Erythroblast (primary cell): Measurements from ENCODE around the gene RALGPS2.

Experiments used
- DNase-seq, 2 experiments: peaks; one replicate each; lab custom pipeline; 2025; lab: John Stamatoyannopoulos, UW
- GATA1 ChIP-seq: IDR thresholded peaks from 2 replicates; pipeline ENCODE4 v1.6.1; 2011; ENCODE audit warnings: low read depth, mild to moderate bottlenecking, control low read depth, low read length, moderate library complexity
- POLR2A ChIP-seq: IDR thresholded peaks from 2 replicates; pipeline ENCODE4 v1.6.1; 2011; ENCODE audit warnings: mild to moderate bottlenecking, low read length

Gene RALGPS2

DNA sequence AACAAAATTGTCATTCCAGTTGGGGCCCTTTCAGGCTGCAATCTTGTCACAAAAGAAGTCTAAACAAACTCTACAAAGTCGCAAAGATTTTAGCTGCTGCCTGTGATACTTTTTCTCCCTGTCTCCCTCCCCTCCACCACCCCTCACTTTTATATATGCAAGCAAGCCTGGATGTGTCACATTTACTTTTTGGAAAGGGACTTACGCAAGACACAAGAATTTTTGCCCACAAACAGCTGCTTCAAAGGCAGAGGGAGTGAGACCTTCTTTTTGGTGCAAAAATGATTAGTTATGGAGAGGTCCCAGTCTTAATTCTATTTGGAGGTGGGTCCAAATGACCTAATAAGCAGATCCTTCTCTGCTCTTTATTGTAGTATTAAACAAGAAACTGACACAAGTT, 22.9 kb upstream of the RALGPS2 start:
- no peak for DNase-seq
- no peak for TF ChIP-seq GATA1
- TF ChIP-seq POLR2A = no peak

DNA sequence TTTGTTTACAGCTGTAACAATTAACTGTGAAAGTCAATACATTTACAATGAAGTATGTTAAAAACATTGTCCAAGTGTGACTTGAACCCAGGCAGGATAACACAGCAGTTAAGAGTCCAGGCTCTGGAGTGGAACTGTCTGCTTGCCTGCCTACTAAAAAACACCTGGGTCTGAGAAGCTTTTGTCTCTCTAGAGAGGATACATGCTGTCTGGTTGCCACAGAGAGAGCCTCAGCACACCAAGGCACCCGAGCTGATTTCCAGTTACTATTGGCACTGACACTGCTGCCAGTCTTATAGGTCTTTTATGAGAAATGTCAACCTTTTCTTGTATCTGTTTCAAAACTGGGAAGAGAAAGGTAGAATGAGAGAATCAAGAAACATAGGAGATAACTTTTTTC, 20.2 kb upstream of the RALGPS2 start:
- TF ChIP-seq GATA1 (no peak), POLR2A (no peak)
- no peak for DNase-seq

- no peak for TF ChIP-seq GATA1
- no peak for TF ChIP-seq POLR2A
- no peak for DNase-seq
Measured at GRCh38 chr1:178706432-178706831, 18.6 kb upstream of the RALGPS2 start.

DNA sequence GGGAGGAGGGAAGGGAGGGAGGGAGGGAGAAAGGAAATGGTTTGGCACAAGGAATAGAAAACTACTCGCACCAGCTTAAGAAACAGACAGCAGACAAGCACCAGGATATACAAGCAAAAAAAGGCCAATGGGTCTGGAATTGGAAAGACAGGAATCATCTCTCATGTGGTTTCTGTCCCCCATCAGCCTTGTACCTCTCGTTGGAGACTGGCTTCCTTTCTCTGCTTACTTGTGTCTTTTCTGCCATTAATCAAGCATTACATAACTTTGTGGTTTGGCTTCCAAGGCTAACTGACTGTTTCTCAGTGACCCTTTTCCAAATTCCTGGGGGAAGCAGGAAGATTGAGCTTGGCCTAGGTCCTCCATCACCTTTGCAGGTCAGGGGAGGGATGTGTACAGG, 11.8 kb upstream of the RALGPS2 start:
- TF ChIP-seq POLR2A = no peak
- TF ChIP-seq GATA1 = no peak
- DNase-seq = no peak

DNA sequence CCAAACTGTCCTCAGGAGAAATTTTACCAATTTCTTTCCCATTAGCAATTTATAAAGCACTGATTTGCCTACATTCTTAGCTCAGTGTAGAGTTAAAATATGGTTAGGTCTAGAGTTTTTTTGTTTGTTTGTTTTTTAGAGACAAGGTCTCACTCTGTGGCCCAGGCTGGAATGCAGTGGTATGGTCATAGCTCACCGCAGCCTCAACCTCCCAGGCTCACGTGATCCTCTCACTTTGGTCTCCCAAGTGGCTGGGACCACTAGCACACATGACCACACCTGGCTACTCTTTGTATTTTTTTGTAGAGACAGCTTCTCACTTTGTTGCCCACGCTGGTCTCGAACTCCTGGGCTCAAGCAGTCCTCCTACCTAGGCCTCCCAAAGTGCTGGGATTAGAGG, 10.6 kb upstream of the RALGPS2 start:
- DNase-seq = no peak
- no peak for TF ChIP-seq POLR2A
- TF ChIP-seq GATA1 = no peak

GRCh38 chr1:178716111-178716510, 8.9 kb upstream of the RALGPS2 start:
- no peak for DNase-seq
- TF ChIP-seq GATA1 (no peak), POLR2A (no peak)

- TF ChIP-seq GATA1 = no peak
- no peak for TF ChIP-seq POLR2A
Measured at GRCh38 chr1:178718520-178718919, 6.5 kb upstream of the RALGPS2 start.

DNA sequence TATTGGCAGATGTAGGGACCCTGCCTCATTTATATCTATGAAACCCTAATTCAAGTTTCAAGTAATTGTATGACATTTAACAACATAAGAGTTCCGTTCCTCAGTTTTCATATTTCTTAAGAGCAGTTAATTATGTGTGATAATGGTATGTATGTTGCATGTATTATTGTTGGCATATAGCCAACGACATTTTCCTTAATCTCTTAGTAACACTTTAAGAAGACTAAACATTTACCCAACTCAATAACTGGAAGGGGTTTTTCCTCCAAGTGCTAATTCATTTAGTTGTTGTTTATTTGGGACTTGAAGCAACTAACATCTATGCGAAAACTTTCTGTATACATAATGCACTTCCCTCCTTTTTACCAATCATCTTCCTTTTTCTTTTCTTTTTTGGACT, 1.5 kb upstream of the RALGPS2 start:
- DNase-seq = peak; percentile 4 to 10
- TF ChIP-seq GATA1 = no peak
- TF ChIP-seq POLR2A = no peak

More at GRCh38 chr1:178718520-178718919, 6.5 kb upstream of the RALGPS2 start:
- no peak for DNase-seq

DNA sequence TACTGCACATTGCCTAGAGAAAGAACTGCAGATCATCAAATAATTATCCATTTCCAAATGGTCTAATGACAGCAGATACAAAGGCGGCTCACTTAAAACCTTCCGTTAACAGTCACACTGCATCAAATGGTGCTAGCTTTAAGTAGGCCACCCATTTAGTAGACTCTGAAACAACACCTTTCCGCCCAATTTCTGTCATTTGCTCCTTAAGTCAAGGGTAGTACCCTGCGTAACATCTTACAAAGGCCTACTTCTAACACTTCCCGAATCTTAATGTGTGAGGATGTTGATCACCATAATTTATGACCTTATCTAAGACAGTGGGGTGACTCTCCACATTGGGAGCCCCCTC, 692 bp upstream of the RALGPS2 start:
- DNase-seq = peak; percentile 40 to 45
- TF ChIP-seq POLR2A (no peak), GATA1 (no peak)

DNA sequence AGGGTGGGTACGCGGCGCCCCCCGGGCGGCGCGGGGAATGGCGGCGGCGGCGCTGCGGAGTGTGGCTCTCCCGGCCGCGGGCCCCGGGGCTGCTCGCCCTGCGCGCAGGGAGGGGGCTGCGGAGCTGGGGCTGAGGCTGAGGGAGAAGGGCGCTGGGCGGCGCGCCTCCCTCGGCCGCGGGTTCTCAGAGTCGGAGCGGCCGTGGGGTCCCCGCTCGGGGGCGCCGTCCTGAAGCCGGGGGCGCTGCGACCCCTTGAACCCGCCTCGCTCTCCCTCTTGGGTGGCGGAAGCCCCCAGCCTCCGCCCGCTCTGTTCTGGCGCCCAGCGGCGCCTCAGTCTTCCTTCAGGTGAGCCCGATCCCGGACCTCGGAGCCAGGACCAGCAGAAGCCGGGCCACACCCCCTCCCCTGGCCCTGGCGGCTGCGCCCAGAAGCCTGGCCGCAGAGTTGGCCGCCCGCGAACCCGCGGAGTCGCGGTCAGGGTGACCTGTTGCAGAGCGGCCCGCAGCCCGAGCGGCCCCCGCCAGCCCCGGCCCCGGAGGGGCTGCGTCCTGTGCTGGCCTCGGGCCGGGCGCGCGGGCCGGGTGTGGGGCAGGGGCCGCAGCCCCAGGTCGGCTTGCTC, 532 bp downstream of the RALGPS2 start:
- TF ChIP-seq POLR2A = no peak
- TF ChIP-seq GATA1 = no peak
- DNase-seq = peak; percentile 62 to 72

DNA sequence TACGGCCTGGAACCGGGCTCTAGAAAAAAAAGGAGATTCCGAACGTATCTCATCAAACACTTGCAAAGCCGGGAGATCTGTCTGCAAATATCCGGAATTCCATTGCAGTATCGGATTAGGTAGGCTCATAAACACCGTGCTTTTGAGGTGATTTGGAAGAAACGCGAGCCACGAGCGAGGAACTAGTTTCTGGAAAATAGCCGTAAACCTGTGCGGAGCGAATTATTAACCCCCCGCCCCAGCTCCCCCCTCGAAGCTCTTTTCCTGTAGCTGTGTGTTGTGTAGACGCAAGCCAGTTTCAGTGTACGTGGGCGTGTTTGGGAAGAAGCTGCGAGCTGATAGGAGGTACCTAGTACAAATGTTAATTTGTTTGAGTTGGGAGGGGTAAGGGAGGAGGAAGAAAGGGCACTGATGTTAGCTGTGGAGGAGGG, 1.1 kb downstream of the RALGPS2 start:
- peak; percentile 86 to 91 for DNase-seq
- no peak for TF ChIP-seq GATA1
- TF ChIP-seq POLR2A = peak; percentile 73

DNA sequence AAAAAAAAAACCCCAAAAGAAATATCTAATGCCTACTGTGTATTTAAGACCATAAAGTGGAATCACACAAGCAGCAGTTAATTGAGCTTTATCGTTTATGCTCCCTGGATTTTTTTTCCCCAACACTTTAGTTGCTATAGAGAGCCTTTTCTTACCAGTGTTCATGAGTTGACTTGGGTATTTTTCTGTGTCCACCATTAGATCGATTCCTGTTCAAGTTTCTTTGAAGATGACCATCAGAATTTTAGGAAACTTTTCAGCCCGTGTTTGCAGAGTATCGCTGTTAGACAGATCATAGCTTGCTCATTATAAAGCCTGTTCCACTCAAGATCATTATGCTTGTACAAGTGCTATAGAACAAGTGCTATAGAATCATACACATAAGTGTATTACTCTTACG, 1.5 kb downstream of the RALGPS2 start:
- peak in 1 of 2 experiments; percentile 49 for DNase-seq
- TF ChIP-seq POLR2A (no peak), GATA1 (no peak)

- DNase-seq = peak; percentile 17 to 51
- TF ChIP-seq POLR2A (no peak), GATA1 (no peak)
Measured at GRCh38 chr1:178727014-178727895, 2.2 kb downstream of the RALGPS2 start.

DNA sequence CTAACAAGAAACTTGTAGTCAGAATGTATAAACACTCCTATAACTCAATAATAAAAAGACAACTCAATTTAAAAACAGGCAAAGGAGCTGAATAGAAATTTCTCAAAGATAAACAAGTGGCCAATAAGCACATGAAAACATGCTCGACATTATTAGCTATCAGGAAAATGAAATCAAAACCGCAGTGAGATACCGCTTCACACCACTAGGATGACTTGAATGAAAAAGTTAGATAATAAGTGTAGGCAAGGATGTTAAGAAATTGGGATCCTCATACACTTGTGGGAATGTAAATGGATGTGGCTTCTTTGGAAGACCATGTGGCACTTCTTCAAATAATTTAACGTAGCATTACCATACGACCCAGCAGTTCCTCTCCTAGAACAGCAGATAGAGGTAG, 8.9 kb downstream of the RALGPS2 start:
- no peak for TF ChIP-seq POLR2A
- TF ChIP-seq GATA1 = no peak
- DNase-seq = peak in 1 of 2 experiments; percentile 7

DNA sequence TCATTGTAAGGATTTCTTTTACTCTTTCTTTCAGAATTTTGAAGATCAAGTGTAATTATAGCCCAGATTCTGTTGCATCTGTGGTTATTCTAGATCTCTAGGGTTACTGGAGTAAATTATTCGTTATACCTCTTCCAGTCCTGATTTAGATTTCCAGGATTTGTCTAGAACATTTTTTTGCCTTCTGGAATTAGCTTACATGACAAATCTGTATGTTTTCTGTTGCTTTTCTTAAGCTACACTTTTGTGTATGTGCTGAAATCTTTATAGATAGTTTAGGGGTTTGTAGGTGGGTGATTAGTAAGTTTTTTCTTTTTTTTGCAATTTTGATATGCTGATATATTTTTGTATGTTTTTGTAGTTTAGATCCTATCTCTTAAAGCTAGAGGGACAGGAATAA, 13.7 kb downstream of the RALGPS2 start:
- TF ChIP-seq GATA1 = no peak
- TF ChIP-seq POLR2A = no peak
- no peak for DNase-seq
